Liver (tissue), 9 donors: Measurements from ENCODE around the gene TRUB2. TPM values are rescaled to one million over a fixed set of nuclear protein-coding genes. Genes with fewer than 3 reads are reported as not detected.

Experiments
- DNase-seq: peaks from one replicate; pipeline ENCODE4 v3.0.0-alpha.2; 2017; ENCODE audit warnings: low spot score
- H3K27ac ChIP-seq, 2 donors: one replicate each; pipeline ENCODE4 v1.7.0; 2013; ENCODE audit warnings: inconsistent platforms in 2 of 2, low read length in 2 of 2, control low read depth in 1 of 2, low read depth in 1 of 2, mild to moderate bottlenecking in 1 of 2
- H3K27me3 ChIP-seq, 4 donors: one replicate each; pipeline versions ENCODE4 v1.6.1 to v1.7.0; 2013; ENCODE audit warnings: low read length in 3 of 4, inconsistent platforms in 1 of 4, mild to moderate bottlenecking in 1 of 4, moderate library complexity in 1 of 4; ENCODE audit not compliant: control insufficient read depth in 4 of 4, insufficient read depth in 4 of 4
- H3K36me3 ChIP-seq, 4 donors: one replicate each; pipeline versions ENCODE4 v1.6.1 to v1.7.0; 2013; ENCODE audit warnings: low read length in 3 of 4, mild to moderate bottlenecking in 3 of 4, low read depth in 1 of 4, moderate library complexity in 1 of 4; ENCODE audit not compliant: control insufficient read depth in 4 of 4, insufficient read depth in 3 of 4
- H3K4me1 ChIP-seq, 4 donors: one replicate each; pipeline versions ENCODE4 v1.6.1 to v1.7.0; 2013; ENCODE audit warnings: low read length in 3 of 4, mild to moderate bottlenecking in 3 of 4, moderate library complexity in 1 of 4; ENCODE audit not compliant: control insufficient read depth in 4 of 4, insufficient read depth in 4 of 4
- H3K4me3 ChIP-seq, 3 donors: one replicate each; pipeline versions ENCODE4 v1.6.1 to v1.7.0; 2013; ENCODE audit warnings: low read length in 3 of 3, control low read depth in 1 of 3, low read depth in 1 of 3, mild to moderate bottlenecking in 1 of 3
- H3K9ac ChIP-seq, 2 donors: one replicate each; pipeline ENCODE4 v1.7.0; 2013; ENCODE audit warnings: low read length in 2 of 2, mild to moderate bottlenecking in 2 of 2, moderate library complexity in 2 of 2, control low read depth in 1 of 2, low read depth in 1 of 2
- H3K9me3 ChIP-seq, 4 donors: one replicate each; pipeline versions ENCODE4 v1.6.1 to v1.7.0; 2013; ENCODE audit warnings: low read length in 3 of 4; ENCODE audit not compliant: control insufficient read depth in 4 of 4
- ATF3 ChIP-seq: IDR thresholded peaks from 2 replicates; pipeline ENCODE4 v1.6.1; 2016; ENCODE audit warnings: antibody characterized with exemption
- CTCF ChIP-seq: fragments of 150-350 bp; IDR thresholded peaks from 2 replicates; pipeline ENCODE4 v1.5.1; 2017; ENCODE audit warnings: improper control_type of control experiment, low read depth, low read length; ENCODE audit not compliant: missing input control
- EGR1 ChIP-seq, 2 donors: IDR thresholded peaks; 2 replicates each; pipeline ENCODE4 v1.6.1; 2016 to 2018; ENCODE audit warnings: antibody characterized with exemption in 2 of 2, low read depth in 2 of 2
- FOXA1 ChIP-seq: IDR thresholded peaks from 2 replicates; pipeline ENCODE4 v1.6.1; 2016; ENCODE audit warnings: antibody characterized with exemption
- FOXA2 ChIP-seq: IDR thresholded peaks from 2 replicates; pipeline ENCODE4 v1.6.1; 2016; ENCODE audit warnings: antibody characterized with exemption
- GABPA ChIP-seq, 2 donors: IDR thresholded peaks in 1 of 2; conservative IDR thresholded peaks in 1 of 2; 2 replicates each; pipeline ENCODE4 v1.6.1; 2016; ENCODE audit warnings: antibody characterized with exemption in 2 of 2, mild to moderate bottlenecking in 1 of 2, moderate library complexity in 1 of 2
- HNF4A ChIP-seq, 2 donors: conservative IDR thresholded peaks; 2 replicates each; pipeline ENCODE4 v1.6.1; 2016; ENCODE audit warnings: antibody characterized with exemption in 2 of 2, mild to moderate bottlenecking in 2 of 2
- HNF4G ChIP-seq: IDR thresholded peaks from 2 replicates; pipeline ENCODE4 v1.6.1; 2016; ENCODE audit warnings: antibody characterized with exemption
- JUND ChIP-seq, 2 donors: IDR thresholded peaks; 2 replicates each; pipeline ENCODE4 v1.6.1; 2016; ENCODE audit warnings: antibody characterized with exemption in 2 of 2
- MAX ChIP-seq: IDR thresholded peaks from 2 replicates; pipeline ENCODE4 v1.6.1; 2016; ENCODE audit warnings: antibody characterized with exemption
- NR2F2 ChIP-seq: IDR thresholded peaks from 2 replicates; pipeline ENCODE4 v1.6.1; 2016; ENCODE audit warnings: antibody characterized with exemption
- RAD21 ChIP-seq, 2 donors: IDR thresholded peaks; 2 replicates each; pipeline ENCODE4 v1.6.1; 2016; ENCODE audit warnings: antibody characterized with exemption in 2 of 2, mild to moderate bottlenecking in 2 of 2
- REST ChIP-seq: IDR thresholded peaks from 2 replicates; pipeline ENCODE4 v1.6.1; 2016; ENCODE audit warnings: antibody characterized with exemption, mild to moderate bottlenecking
- RXRA ChIP-seq, 2 donors: IDR thresholded peaks; 2 replicates each; pipeline ENCODE4 v1.6.1; 2017 to 2018; ENCODE audit warnings: antibody characterized with exemption in 2 of 2, mild to moderate bottlenecking in 1 of 2
- SP1 ChIP-seq: IDR thresholded peaks from 2 replicates; pipeline ENCODE4 v1.6.1; 2018; ENCODE audit warnings: antibody characterized with exemption, mild to moderate bottlenecking
- TAF1 ChIP-seq: conservative IDR thresholded peaks from 2 replicates; pipeline ENCODE4 v1.6.1; 2016; ENCODE audit warnings: antibody characterized with exemption, mild to moderate bottlenecking
- YY1 ChIP-seq: IDR thresholded peaks from 2 replicates; pipeline ENCODE4 v1.6.1; 2016; ENCODE audit warnings: antibody characterized with exemption, mild to moderate bottlenecking
- ZBTB33 ChIP-seq: IDR thresholded peaks from 2 replicates; pipeline ENCODE4 v1.6.1; 2016; ENCODE audit warnings: antibody characterized with exemption
- WGBS: extraction: QIAGEN DNeasy Blood & Tissue Kit; methylation state at CpG from one replicate; pipeline ENCODE4 v1.1.7; 2013; 5-methylcytosine and 5-hydroxymethylcytosine counted together
- polyA plus RNA-seq, 2 donors: library from polyadenylated mRNA; stranded (reverse) in 1 of 2; unstranded in 1 of 2; fragments of 200-250 nt in 1 of 2; fragments of >200 nt in 1 of 2; fragmentation: Nextera tagmentation in 1 of 2; extraction: Ambion mirVana in 1 of 2; gene quantifications; one replicate each; pipeline versions ENCODE4 v1.2.1 to v1.2.3, GENCODE V29; 2013 to 2015
- total RNA-seq, 2 donors: library from RNA; depleted of rRNA; stranded (reverse); fragments of >200 nt; gene quantifications; one replicate each; pipeline ENCODE4 v1.2.3, GENCODE V29; 2014
- donor health status: healthy.
- donor health status: healthy.
- donor health status: healthy.
- donor health status: healthy.
- donor health status: healthy.

TRUB2 gene
- total and polyA plus RNA-seq, 4 donors: 12.7 to 35.8 (median 19.4) TPM

- Histone ChIP-seq H3K4me3 (no peak overlapping the region), H3K9me3 (no peaks in the 10 kb centered on the region), H3K9ac (no peak overlapping the region), H3K27ac (no peak overlapping the region), H3K36me3 (peaks cover 5 to 35% (median 18%) of the 10 kb centered on the region in 4 donors), H3K27me3 (no peaks in the 10 kb centered on the region), H3K4me1 (peaks cover 0 to 18% (median 11%) of the 10 kb centered on the region in 4 donors)
- no peak for TF ChIP-seq ZBTB33
- no peak for TF ChIP-seq ATF3
- TF ChIP-seq FOXA2: no peak
- TF ChIP-seq SP1: no peak
- no peak for TF ChIP-seq FOXA1
- no peak for TF ChIP-seq NR2F2
- no peak for TF ChIP-seq CTCF
- TF ChIP-seq EGR1 (IDR thresholded peaks at IDR 0.05; ENCODE audit: low read depth in 2 of 2): no peak
- no peak for TF ChIP-seq TAF1
- WGBS: 91% methylated on average over 8 of the region's 8 CpGs
- DNase-seq: no peak
Measured at GRCh38 chr9:128342971-128343680, 20.9 kb upstream of the TRUB2 start.

GRCh38 chr9:128341435-128341849, 19.2 kb upstream of the TRUB2 start:
- DNase-seq: peak; percentile 68
- H3K9me3 ChIP-seq: no peaks in the 10 kb centered on the region
- H3K9ac ChIP-seq: peak overlapping the region; percentile 60 to 75
- peak overlapping the region; percentile 53 to 82 (median 74) for H3K4me3 ChIP-seq
- H3K36me3 ChIP-seq: peaks cover 2 to 24% (median 13%) of the 10 kb centered on the region in 4 donors
- 32% methylated on average over 13 of the region's 13 CpGs for WGBS
- no peaks in the 10 kb centered on the region for H3K27me3 ChIP-seq
- peak overlapping the region; percentile 56 to 72 for H3K27ac ChIP-seq
- H3K4me1 ChIP-seq: peaks cover 0 to 18% (median 11%) of the 10 kb centered on the region in 4 donors
- no peak for TF ChIP-seq FOXA2
- no peak for TF ChIP-seq JUND (IDR thresholded peaks at IDR 0.05)
- no peak for TF ChIP-seq ATF3
- TF ChIP-seq GABPA (IDR thresholded peaks at IDR 0.05 in 1 of 2, conservative IDR thresholded peaks at IDR 0.05 in 1 of 2): no peak
- no peak for TF ChIP-seq YY1
- peak; percentile 76 to 78 for TF ChIP-seq RAD21 (IDR thresholded peaks at IDR 0.05)
- TF ChIP-seq TAF1: no peak
- peak; percentile 59 for TF ChIP-seq CTCF
- peak in 1 of 2 donors; percentile 17 for TF ChIP-seq HNF4A (conservative IDR thresholded peaks at IDR 0.05)
- TF ChIP-seq EGR1 (IDR thresholded peaks at IDR 0.05; ENCODE audit: low read depth in 2 of 2): no peak
- TF ChIP-seq MAX: no peak
- TF ChIP-seq REST: no peak
- peak in 1 of 2 donors; percentile 9 for TF ChIP-seq RXRA (IDR thresholded peaks at IDR 0.05)
- TF ChIP-seq ZBTB33: no peak
- no peak for TF ChIP-seq FOXA1
- TF ChIP-seq HNF4G: no peak
- no peak for TF ChIP-seq NR2F2
